ENCODE data around the gene MPZ. TPM values are rescaled to one million over a fixed set of nuclear protein-coding genes. Genes with fewer than 3 reads are reported as not detected.
"Not testable (repeated sequence)": the region's sequence is repeated elsewhere in the genome, so short reads cannot be mapped to it uniquely, and the experiment has no call there.

The MPZ gene
- total and polyA plus RNA-seq, 7 donors = 0.30 to 2.6 (median 1.9) TPM

- no peak for TF ChIP-seq CTCF (IDR thresholded peaks at IDR 0.05)
- intact Hi-C loops (cut with DNase I) = no loop called here
- Histone ChIP-seq H3K27me3 (ENCODE audit: insufficient read depth in 3 of 3, low read length in 2 of 3) (peaks cover 3 to 37% (median 17%) of the 10 kb centered on the region in 3 donors), H3K36me3 (ENCODE audit: insufficient read depth in 1 of 2, low read depth in 1 of 2) (no peaks in the 10 kb centered on the region), H3K27ac (no peak overlapping the region), H3K4me3 (no peak overlapping the region), H3K4me1 (peaks cover 7% of the 10 kb centered on the region), H3K9me3 (peaks cover 9% of the 10 kb centered on the region)
- ATAC-seq = no peak
- DNase-seq = no peak
- WGBS, 3 donors = 63 to 73% (median 69%) methylated on average over 1 of the region's 1 CpG
Observed at GRCh38 chr1:161259765-161260164, 50.0 kb downstream of the MPZ start.

GRCh38 chr1:161259345-161259702, 50.4 kb downstream of the MPZ start:
- no peak for TF ChIP-seq CTCF (IDR thresholded peaks at IDR 0.05)
- no peak overlapping the region for H3K27ac ChIP-seq
- H3K4me3 ChIP-seq = peak overlapping the region; percentile 57
- intact Hi-C loops (cut with DNase I) = no loop called here
- peaks cover 9% of the 10 kb centered on the region for H3K9me3 ChIP-seq
- peaks cover 7% of the 10 kb centered on the region for H3K4me1 ChIP-seq
- peaks cover 3 to 37% (median 17%) of the 10 kb centered on the region in 3 donors for H3K27me3 ChIP-seq (ENCODE audit: insufficient read depth in 3 of 3, low read length in 2 of 3)
- ATAC-seq (no peak), DNase-seq (no peak)
- 27 to 38% (median 35%) methylated on average over 6 of the region's 6 CpGs for WGBS, 3 donors
- no peaks in the 10 kb centered on the region for H3K36me3 ChIP-seq (ENCODE audit: insufficient read depth in 1 of 2, low read depth in 1 of 2)

- WGBS, 3 donors = 2% methylated on average over 53 to 62 of the region's 62 CpGs
- H3K4me1 ChIP-seq = peaks cover 7% of the 10 kb centered on the region
- no peaks in the 10 kb centered on the region for H3K36me3 ChIP-seq (ENCODE audit: insufficient read depth in 1 of 2, low read depth in 1 of 2)
- DNase-seq (peak; percentile 19 to 46), ATAC-seq (peak in 3 of 4 donors; percentile 36 to 67 (median 40))
- H3K27ac ChIP-seq = no peak within 1 kb of the TSS
- no peak for TF ChIP-seq CTCF (IDR thresholded peaks at IDR 0.05)
- H3K27me3 ChIP-seq (ENCODE audit: insufficient read depth in 3 of 3, low read length in 2 of 3) = peaks cover 3 to 37% (median 17%) of the 10 kb centered on the region in 3 donors
- intact Hi-C loops (cut with DNase I) = no loop called here
- H3K9me3 ChIP-seq = peaks cover 9% of the 10 kb centered on the region
- peak within 1 kb of the TSS; percentile 57 for H3K4me3 ChIP-seq
Observed at GRCh38 chr1:161258439-161259344, 51.1 kb downstream of the MPZ start, which contains the start of gene PCP4L1. TSS of gene PCP4L1 (plus strand) at chr1:161258745. CDS start at chr1:161258975, 230 bp downstream.

- H3K27ac ChIP-seq; H3K4me1 ChIP-seq; DNase-seq; intact Hi-C loops (cut with DNase I); H3K9me3 ChIP-seq; H3K36me3 ChIP-seq (ENCODE audit: insufficient read depth in 1 of 2, low read depth in 1 of 2); ATAC-seq; H3K4me3 ChIP-seq: not testable (repeated sequence)
- WGBS, 3 donors = 94 to 97% (median 95%) methylated on average over 5 of the region's 5 CpGs
- H3K27me3 ChIP-seq (ENCODE audit: insufficient read depth in 3 of 3, low read length in 2 of 3) = peaks cover 3 to 37% (median 17%) of the 10 kb centered on the region in 3 donors
Observed at GRCh38 chr1:161257109-161257508, 52.7 kb downstream of the MPZ start.

- ATAC-seq; H3K27ac ChIP-seq; H3K36me3 ChIP-seq (ENCODE audit: insufficient read depth in 1 of 2, low read depth in 1 of 2); DNase-seq; intact Hi-C loops (cut with DNase I); H3K4me1 ChIP-seq; H3K4me3 ChIP-seq; H3K9me3 ChIP-seq: not testable (repeated sequence)
- 89 to 91% (median 89%) methylated on average over 4 of the region's 4 CpGs for WGBS, 3 donors
- peaks cover 3 to 36% (median 17%) of the 10 kb centered on the region in 3 donors for H3K27me3 ChIP-seq (ENCODE audit: insufficient read depth in 3 of 3, low read length in 2 of 3)
Observed at GRCh38 chr1:161255955-161256520, 53.7 kb downstream of the MPZ start.

GRCh38 chr1:161255302-161255701, 54.5 kb downstream of the MPZ start:
- H3K4me1 ChIP-seq; ATAC-seq; H3K36me3 ChIP-seq (ENCODE audit: insufficient read depth in 1 of 2, low read depth in 1 of 2); H3K4me3 ChIP-seq; H3K9me3 ChIP-seq; DNase-seq; intact Hi-C loops (cut with DNase I); H3K27ac ChIP-seq: not testable (repeated sequence)
- WGBS, 3 donors = 71 to 80% (median 77%) methylated on average over 5 of the region's 5 CpGs
- peaks cover 2 to 32% (median 14%) of the 10 kb centered on the region in 3 donors for H3K27me3 ChIP-seq (ENCODE audit: insufficient read depth in 3 of 3, low read length in 2 of 3)
